ENCODE results near the gene NFIA.

NFIA gene

GRCh38 chr1:61226791-61227567, 144.6 kb downstream of the NFIA start:
- DNase-seq: no peak

GRCh38 chr1:61227857-61228550, 145.6 kb downstream of the NFIA start:
- no peak for DNase-seq

GRCh38 chr1:61230523-61230922, 148.2 kb downstream of the NFIA start:
- no peak for DNase-seq

GRCh38 chr1:61231795-61232194, 149.4 kb downstream of the NFIA start:
- DNase-seq: no peak

- DNase-seq: no peak
These were observed 150.8 kb downstream of the NFIA start for GRCh38 chr1:61233121-61233660.

- no peak for DNase-seq
These were observed 152.2 kb downstream of the NFIA start for GRCh38 chr1:61234587-61234919.

GRCh38 chr1:61237147-61237546, 154.8 kb downstream of the NFIA start:
- no peak for DNase-seq

- DNase-seq: no peak
These were observed 155.4 kb downstream of the NFIA start for GRCh38 chr1:61237659-61238358.

GRCh38 chr1:61238359-61238665, 156.0 kb downstream of the NFIA start:
- DNase-seq: no peak

GRCh38 chr1:61240878-61241277, 158.5 kb downstream of the NFIA start:
- no peak for DNase-seq

GRCh38 chr1:61241411-61241838, 159.1 kb downstream of the NFIA start:
- DNase-seq: no peak

GRCh38 chr1:61241973-61242381, 159.6 kb downstream of the NFIA start:
- DNase-seq: no peak

GRCh38 chr1:61244114-61244513, 161.8 kb downstream of the NFIA start:
- DNase-seq: no peak

GRCh38 chr1:61245696-61246400, 163.5 kb downstream of the NFIA start:
- DNase-seq: no peak

GRCh38 chr1:61247051-61247825, 164.9 kb downstream of the NFIA start:
- DNase-seq: no peak

- DNase-seq: no peak
These were observed 165.8 kb downstream of the NFIA start for GRCh38 chr1:61247881-61248752.

GRCh38 chr1:61250933-61251332, 168.6 kb downstream of the NFIA start:
- DNase-seq: no peak

GRCh38 chr1:61253059-61253735, 170.8 kb downstream of the NFIA start:
- DNase-seq: peak; percentile 10

- DNase-seq: no peak
These were observed 171.7 kb downstream of the NFIA start for GRCh38 chr1:61253912-61254633.

Data from CD4-positive, alpha-beta T cell treated with Interleukin-10 for 1 hour (primary cell).